ENCODE measurements around the gene LMLN.
"Not testable (repeated sequence)": the region's sequence is repeated elsewhere in the genome, so short reads cannot be mapped to it uniquely, and the experiment has no call there.

Gene LMLN

DNA sequence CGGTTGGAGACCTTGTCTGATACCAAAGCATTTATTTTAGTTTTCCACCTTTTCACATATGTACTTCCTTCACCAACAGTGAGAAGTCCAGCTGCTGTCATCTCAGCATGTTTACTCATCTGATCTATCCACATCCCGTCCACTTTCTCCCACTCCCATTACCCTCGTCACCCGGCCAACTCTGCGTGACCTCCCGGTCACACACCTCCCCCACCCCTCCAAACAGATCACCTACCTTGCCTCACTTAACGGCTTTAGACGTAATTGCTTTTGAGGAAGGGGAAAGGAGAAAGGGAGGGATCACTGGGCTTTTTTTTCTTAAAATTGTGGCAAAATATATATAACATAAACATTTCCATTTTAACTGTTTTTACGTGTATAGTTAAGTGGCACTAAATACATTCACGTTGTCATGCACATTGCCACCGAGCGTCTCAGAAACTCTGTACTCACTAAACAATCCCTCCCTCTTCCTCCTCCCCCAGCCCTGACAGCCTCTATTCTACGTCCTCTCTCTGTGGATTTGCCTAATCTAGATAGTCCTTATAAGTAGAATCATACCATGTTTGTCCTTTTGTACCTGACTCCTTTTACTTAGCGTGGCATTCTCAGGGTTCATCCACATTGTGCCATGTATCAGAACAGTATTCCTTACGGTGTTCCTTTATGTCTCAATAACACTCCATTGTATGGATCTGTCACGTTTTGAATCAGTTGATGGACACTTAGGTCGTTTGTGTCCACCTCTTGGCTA, 67.2 kb downstream of the LMLN start:
- FAIRE-seq = no peak

DNA sequence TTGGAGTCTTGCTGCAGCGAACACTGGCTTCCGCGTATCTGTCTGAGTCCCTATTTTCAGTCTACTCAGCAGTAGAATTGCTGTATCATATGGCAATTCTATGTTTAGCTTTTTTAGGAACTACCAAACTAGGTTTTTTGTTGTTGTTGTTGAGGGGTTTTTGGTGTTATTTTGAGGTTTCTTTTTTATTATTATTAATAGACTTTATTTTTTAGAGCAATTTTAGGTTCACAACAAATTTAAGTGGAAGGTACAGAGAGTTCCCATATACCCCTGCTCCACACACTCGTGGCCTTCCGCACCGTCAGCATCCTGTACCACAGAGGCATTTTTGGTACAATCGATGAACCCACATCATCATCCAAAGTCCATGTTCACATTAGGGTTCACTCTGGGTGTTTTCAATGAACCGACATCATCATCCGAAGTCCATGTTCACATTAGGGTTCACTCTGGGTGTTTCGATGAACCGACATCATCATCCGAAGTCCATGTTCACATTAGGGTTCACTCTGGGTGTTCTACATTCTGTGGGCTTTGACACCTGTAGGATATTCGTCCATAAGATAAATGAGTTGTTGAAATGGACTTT, 67.9 kb downstream of the LMLN start:
- no peak for FAIRE-seq

DNA sequence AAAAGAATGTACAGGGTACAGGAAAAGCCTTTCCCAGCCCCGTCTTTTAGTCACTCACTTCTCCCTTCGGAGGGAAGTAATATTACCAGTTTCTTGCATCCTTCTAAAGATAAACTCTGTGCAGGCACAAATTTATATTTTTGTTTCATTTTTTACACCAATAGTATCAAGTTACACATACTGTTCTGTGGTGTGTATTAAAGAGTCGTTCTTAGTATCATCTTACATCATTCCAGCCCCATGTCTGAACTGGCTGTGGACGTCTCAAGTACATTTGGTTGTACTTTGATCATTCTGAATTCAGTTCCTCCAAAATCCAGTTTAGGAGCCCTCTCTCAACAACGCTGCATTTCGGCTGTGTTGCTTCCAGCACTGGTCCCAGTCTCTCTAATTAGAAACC, 68.7 kb downstream of the LMLN start:
- no peak for FAIRE-seq

DNA sequence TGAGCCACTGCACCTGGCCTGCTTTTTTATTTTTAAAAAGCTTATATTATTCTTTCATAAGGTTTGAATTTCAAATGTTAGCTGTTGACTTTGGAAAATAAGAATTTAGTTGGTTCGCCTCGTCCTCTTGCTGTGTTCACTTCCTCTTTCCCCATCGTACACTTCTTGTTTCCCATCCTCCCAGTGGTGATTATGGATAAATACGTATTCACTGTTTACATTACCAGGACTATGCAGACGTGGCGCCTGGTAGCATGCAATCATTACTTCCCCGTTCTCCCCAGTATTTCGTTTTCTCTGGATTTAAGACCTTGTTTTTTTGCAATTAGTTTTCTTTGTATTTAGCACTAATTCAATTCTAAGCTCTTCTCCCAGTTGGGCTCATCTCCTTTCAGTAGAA, 70.1 kb downstream of the LMLN start:
- FAIRE-seq = no peak

DNA sequence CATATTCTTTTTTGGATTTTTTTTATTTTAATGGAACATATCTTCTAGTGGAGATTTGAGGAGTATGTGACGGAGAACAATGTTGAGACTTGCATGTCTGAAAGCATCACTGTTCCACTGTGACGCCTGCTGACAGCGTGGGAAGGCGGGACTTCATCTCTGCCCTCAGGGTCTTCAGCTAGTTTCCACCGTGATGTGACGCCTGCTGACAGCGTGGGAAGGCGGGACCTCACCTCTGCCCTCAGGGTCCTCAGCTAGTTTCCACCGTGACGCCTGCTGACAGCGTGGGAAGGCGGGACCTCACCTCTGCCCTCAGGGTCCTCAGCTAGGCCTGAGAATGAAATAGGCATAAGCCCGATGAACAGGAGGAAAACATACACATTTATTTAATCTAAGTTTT, 70.7 kb downstream of the LMLN start:
- FAIRE-seq = no peak

DNA sequence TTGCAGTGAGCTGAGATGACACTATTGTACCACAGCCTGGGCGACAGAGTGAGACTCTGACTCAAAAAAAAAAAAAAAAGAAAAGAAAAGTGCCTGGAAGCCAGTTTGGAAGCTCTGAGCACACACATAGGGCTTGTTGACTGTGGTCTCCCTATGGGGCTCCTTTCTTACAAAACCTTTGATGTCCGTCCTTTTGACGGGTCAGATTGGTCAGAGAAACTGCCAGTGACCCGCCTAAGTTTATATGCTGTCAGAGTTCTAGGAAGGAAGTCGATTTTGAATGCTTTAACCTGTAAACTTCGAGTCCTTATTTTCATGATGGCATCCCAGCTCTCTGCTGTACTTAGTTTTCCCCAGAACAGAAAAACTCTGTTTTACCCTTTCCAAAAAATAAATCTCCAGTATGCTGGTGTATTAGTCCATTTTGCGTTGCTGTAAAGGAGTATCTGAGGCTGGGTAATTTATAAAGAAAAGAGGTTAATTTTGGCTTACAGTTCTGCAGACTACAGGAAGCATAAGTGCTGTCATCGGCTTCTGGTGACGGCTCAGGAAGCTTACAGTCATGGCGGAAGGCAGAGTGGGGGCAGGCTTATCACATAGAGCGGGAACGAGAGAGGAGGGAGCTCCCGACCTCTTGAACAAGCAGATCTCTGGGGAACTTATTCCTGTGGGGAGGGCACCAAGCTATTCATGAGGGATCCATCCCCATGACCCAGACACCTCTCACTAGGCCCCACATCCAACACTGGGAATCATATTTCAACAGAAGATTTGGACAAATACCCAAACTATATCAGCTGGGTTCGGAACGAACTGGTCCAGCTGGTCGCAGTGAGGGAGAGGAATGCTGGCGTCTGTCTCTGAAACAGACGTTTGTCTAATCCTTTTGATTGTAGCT, 72.3 kb downstream of the LMLN start:
- no peak for FAIRE-seq

DNA sequence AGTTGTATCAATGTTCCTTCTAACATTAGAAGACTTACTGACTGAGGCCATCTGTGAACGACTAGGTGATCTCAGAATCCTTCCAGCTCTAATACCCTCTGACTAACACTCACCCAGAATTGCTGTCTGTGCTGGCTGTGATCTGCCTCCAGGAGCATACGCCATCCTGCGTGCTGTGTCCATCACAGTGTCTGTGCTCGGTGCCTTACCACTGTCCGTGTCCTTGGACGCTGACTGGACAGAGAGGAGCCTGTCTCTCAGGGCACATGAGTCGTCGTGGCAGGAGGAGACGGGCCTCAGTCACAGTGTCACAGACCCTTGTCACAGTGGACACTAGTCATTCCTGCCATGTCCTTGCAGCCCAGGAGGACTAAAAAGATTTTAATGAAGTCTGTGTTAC, 83.1 kb downstream of the LMLN start:
- no peak for FAIRE-seq

DNA sequence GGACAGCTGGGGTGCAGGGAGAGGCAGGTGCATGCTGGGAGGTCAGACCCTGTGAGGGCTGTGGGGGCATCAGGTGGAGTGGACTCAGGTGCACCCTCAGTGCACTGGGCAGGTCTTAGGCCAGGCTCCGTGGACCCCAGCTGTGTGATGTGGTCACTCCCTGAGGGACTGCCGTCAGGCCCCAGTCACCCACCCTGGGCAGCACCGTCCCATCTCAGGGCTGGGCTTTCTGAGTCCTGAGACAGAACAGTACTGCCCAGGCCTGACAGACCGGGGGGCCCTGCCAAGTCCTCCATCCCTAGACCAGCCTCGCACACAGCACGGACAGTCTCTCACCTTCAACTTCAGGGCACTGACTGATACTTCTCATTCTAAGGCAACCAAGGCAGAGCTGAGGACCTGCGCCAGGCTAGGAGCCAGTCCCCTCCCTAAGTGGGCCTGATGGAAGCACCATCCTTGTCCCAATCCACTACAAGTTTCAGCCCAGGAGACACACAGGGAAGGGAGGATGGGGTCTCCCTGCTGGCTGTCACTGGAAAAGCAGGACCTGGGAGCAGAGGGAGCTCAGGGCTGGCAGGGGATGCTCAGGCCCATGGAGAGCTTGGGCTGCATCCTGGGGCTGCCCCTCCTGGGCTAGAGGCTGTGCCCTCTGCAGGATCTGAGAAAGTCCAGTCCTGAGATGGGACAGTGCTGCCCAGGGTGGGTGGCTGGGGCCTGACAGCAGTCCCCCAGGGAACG, 86.3 kb downstream of the LMLN start:
- no peak for FAIRE-seq

DNA sequence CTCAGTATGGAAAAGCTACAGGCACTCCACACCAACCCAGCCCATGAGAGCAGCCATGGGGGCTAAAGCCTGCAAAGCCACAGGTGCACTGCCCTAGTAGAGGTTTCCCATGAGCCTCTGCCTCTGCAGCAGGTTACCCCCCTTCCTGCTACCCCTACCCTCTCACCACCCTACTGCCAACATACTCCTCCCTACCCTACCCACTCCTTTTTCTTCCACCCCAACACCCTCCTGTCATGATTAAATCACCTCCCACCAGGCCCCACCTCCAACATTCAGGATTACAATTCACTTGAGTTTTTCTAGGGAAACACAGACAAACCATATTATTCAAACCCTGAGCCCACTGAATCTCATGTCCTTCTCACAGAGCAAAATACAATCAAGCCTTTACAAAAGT, 88.4 kb downstream of the LMLN start:
- FAIRE-seq = no peak

DNA sequence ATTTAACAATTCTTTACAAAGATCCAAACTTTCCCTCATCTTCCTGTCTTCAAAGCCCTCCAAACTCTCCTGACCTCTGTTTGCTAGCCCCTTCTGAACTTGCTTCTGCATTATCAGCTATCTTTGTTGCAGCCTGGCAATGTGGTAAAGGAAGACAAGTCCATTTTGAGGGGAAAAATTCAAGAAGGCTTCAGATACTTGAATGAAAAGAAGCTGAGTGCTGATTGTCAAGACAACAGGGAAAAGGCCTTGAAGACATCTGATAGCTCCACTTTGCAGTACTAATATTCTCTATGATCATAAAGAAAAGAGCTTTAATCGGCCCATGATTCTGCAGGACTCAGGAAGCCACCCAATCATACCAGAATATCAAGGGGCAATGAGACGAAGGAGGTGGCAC, 91.8 kb downstream of the LMLN start:
- no peak for FAIRE-seq

DNA sequence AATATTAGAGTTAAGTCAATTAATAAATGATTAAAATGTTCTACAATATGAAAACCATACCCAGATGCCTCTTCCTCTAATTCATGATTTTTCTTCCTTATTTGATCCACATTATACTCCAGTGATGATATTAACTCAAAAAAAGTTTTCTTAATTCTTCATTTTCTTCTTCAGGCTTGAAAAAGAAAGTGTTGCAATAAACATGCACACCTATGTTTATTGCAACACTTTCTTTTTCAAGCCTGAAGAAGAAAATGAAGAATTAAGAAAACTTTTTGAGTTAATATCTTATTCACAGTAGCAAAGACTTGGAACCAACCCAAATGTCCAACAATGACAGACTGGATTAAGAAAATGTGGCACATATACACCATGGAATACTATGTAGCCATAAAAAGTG, 93.4 kb downstream of the LMLN start:
- not testable (repeated sequence) for FAIRE-seq

DNA sequence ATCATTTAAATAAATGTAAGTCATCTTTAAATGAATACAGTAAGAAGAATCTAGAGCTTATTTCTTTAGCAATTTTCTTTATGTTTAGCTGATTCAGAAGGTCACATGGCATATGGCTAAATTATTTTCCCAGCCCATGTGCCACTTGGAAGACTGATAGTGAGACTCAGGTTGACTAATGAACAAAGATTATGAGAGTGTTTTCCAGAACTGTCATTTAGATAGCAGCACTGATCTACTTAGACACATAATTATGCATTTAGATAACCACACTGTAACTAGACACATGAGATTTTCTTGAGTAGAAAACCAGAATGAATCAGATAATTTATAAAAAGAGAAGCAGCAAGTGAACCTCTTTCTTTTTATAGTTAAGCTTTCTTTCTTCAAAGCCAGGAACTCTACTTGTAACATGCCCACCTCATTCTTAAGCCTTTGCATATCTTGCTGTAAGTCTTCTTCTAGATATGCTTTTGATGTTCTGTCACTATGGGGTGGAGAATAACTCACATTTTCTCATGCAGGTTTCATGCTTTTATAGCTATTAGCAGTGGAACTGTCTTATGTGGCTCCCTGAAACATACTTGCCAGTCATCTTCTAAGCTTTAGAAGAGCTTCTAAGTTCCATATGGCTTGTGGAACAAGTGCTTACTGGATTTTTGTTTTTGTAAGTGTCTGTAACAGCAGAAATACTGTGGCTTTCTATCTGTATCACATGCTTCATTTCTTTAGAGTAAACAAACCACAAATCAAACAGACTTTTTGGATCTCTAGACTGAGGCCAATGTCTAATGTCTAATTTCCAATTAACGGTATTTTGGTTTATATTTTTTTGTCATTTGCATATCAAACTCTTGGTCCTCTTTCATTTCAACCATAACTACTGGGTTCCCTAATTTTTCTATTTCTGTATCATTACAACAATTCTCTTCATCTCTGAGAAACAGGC, 101.4 kb downstream of the LMLN start:
- no peak for FAIRE-seq

DNA sequence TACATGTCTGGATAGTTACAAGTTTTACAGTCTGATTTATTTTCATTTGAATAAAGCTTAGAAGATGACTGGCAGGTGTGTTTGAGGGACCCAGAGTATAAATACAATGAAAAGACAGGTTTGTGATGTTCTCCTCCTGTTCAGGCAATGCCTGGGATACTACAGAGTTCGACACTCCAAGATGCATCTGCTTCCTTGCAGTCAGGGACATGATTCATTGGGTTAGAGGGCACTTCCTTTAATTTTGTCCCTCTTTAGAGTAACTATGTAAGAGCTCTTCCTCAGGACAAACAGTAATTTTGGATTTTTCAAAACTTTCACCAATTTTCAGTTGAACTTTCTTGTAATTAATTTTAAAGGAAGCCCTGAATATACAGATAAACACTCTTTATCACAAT, 102.0 kb downstream of the LMLN start:
- FAIRE-seq = no peak

DNA sequence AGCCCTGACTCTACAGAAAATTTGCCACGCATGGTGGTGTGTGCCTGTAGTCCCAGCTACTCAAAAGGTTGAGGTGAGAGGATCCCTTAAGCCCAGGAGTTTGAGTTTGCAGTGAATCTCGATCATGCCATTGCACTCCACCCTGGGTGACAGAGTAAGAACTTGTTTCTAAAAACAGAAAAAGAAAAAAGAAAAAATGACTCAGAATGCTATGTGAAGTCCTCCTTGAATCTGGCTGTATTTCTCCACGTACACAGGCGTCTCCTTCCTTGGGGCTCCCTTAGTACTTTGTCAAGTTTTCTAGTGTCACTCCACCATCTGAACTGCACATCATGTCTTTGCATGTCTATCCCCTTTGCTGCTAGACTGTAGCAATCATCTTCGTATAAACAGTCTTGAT, 104.4 kb downstream of the LMLN start:
- no peak for FAIRE-seq

DNA sequence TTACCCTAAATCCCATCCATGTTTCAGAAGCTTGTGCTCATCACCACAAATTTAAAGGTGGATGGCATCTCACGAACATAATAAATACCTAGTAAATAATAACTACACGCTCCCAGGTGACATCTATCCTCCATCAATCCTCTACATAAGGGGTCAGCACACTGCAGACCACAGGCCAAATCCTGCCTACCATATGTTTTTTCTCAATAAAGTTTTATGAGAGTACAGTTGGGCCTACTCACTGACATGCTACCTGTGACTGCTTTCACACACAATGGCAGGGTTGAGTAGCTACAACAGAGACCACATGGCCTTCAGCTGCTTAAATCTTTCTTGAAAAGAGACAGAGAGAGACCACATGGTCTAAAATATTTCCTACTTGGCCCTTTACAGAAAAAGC, 105.9 kb downstream of the LMLN start:
- no peak for FAIRE-seq

DNA sequence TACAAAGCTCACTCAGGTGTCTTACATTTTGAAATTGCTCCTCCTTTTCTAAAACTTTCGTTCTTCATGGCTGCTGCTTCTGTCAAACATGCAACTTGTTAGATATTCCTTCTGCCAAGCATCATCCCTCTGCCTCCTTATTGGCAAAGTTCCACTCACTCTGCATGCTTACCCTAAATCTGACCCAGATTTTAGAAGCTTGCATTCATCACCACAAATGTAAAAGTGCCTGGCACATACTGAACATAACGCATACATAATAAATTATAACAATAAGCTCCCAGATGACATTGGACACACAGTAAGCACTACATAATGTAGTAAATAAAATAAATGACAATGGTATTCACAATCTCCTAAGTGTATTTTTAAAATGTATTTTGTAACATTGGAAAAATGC, 107.4 kb downstream of the LMLN start:
- FAIRE-seq = no peak

DNA sequence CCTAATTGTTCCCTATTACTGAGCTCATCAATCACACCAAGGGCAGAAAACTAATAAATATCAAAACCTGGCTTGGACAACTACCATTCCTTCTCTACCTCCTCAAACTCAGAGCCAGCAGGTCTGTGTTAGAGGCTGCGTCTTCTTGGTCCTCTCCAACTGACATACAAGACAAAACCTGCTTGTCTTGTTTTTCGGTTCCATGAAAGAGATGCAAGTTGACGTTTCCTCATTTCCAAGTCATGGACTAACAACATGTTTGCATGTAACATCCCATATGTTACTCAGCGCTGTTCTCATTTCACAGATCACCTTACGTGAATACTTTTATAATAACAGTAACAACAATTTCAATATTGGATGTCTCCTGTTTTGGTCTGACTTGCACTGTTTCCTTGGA, 110.9 kb downstream of the LMLN start:
- FAIRE-seq = no peak

DNA sequence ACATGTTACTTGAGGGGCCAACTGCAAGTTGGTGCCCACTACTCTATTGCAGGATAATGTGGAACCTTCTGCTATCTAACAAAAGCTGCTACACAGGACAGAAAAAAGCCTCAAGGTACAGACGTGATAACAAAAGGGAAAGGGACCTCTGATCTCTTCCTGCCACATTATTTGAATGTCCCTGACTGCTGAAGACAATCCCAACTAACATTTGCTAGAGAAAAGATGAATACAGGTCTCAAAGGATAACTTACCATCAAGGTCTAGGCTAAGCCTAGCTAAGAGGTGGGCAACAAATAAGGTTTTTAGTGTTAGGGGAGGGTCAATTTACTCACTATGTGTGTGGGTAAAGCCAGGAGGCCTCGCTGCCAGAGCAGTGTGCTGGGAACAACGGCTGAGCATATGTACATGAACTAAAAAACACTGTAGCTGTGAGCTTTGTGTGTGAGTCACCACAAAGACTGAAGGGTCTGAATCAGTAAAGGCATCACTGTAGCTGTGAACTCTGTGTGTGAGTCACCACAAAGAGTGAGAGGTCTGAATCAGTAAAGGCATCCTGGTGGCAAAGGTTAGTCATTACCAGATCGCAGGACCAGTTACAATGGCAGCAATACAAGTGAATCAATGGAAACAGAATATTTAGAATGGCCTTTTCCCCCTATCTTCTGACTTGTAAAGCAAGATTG, 111.7 kb downstream of the LMLN start:
- FAIRE-seq = no peak

DNA sequence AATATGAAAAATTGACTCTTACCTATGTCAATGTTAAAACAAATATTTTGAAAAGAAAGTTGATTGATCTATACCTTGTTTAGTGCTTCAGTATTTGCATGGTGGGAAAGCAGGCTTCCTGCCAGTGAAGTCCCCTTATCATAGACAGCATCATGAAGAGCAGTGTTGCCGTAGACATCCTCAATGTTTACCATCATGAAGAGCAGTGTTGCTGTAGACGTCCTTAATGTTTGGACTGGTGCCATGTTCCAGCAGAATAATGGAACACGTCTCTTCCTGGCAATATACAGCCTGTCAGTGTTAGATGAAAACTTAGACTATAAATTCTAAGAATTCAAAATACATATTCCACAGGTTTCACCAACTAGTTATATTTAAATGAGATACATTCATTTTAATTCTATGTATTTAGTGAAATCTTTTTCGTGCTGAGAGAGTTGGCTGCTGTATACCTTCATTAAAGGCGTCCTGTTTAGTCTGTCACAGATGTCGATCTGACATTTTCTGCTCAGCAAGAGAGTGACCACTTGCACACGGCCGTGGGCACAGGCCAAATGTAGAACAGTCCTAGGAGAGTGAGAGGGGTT, 116.8 kb downstream of the LMLN start:
- no peak for FAIRE-seq

DNA sequence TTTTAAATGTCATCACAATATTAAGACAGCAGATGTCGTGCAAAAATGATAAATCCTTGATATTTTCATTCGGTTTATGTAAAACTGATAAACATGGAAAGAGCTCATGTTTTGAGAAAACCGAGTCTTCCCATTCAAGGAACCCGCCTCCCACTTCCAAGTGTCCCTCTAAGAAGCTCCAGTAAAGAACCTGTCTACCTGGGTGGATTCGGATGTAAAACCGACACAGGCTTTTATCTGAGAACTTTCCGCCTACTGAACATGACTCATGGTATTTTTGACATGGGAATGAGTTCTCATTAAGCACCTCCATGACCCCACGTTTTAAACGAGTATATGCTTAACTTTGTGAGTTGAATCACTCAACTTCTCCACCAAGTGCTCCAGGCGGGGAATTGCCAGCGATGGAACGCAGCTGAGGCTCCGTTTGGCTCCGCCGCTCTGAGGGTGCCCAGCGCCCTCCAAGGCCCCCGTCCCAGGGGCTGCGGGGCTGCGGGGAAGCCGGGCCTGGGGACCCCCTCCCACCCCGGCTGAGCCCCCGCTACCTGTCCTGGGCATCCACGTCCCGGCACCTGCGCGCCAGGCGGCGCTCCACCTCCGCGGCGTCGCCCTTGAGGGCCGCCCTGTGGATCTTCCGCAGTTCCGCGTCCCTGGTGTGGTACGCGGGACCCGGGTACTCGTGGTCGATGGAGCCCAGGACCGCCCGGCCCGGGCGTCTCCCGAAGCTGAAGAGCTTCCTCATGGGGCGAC, 119.9 kb downstream of the LMLN start:
- FAIRE-seq = no peak

Measured in TTC549 (cell line).